Naive B cell (primary cell): ENCODE results near the gene PHACTR1. TPM values are rescaled to one million over a fixed set of nuclear protein-coding genes. Genes with fewer than 3 reads are reported as not detected.
"Not testable (repeated sequence)": the region's sequence is repeated elsewhere in the genome, so short reads cannot be mapped to it uniquely, and the experiment has no call there.

ENCODE experiments used
- ATAC-seq, 2 donors: fragments of 150-1000 bp; cut with Tn5 transposase; 2 replicates each; pipeline ENCODE4 v1.10.0; 2021; ENCODE audit warnings: low read depth in 2 of 2, mild to moderate bottlenecking in 2 of 2, moderate library complexity in 2 of 2
- DNase-seq: peaks from one replicate; pipeline ENCODE4 v3.0.0; 2022
- H3K27ac Mint-ChIP-seq, 6 donors: one replicate each; pipeline ENCODE4 v1.8.0; 2020 to 2022; ENCODE audit warnings: mild to moderate bottlenecking in 6 of 6, mixed read lengths in 6 of 6, moderate library complexity in 5 of 6, inconsistent platforms in 2 of 6
- H3K27me3 Mint-ChIP-seq, 3 donors: one replicate each; pipeline ENCODE4 v1.8.0; 2021 to 2022; ENCODE audit warnings: mixed read lengths in 3 of 3, mild to moderate bottlenecking in 1 of 3
- H3K36me3 Mint-ChIP-seq, 2 donors: one replicate each; pipeline ENCODE4 v1.8.0; 2020 to 2022; ENCODE audit warnings: mixed read lengths in 2 of 2, inconsistent platforms in 1 of 2, mild to moderate bottlenecking in 1 of 2
- H3K4me1 Mint-ChIP-seq, 3 donors: one replicate each; pipeline ENCODE4 v1.8.0; 2020 to 2022; ENCODE audit warnings: mixed read lengths in 3 of 3, inconsistent platforms in 1 of 3, mild to moderate bottlenecking in 1 of 3, moderate library complexity in 1 of 3
- H3K4me3 Mint-ChIP-seq, 8 donors: one replicate each; pipeline ENCODE4 v1.8.0; 2020 to 2022; ENCODE audit warnings: mild to moderate bottlenecking in 8 of 8, mixed read lengths in 8 of 8, moderate library complexity in 8 of 8, inconsistent platforms in 2 of 8
- H3K9me3 Mint-ChIP-seq, 7 donors: one replicate each; pipeline ENCODE4 v1.8.0; 2020 to 2022; ENCODE audit warnings: mixed read lengths in 7 of 7, mild to moderate bottlenecking in 5 of 7, inconsistent platforms in 2 of 7, moderate library complexity in 1 of 7
- polyA plus RNA-seq, 6 donors: library from polyadenylated mRNA; unstranded; fragments of 300-500 nt; fragmentation: Illumina TruSeq; gene quantifications; one replicate each; pipeline ENCODE4 v1.2.3, GENCODE V29; 2021; ENCODE audit warnings: low read depth in 6 of 6

PHACTR1 gene
- polyA plus RNA-seq, 6 donors from 2014 or later = 61.4 to 110 (median 75.1) TPM

DNA sequence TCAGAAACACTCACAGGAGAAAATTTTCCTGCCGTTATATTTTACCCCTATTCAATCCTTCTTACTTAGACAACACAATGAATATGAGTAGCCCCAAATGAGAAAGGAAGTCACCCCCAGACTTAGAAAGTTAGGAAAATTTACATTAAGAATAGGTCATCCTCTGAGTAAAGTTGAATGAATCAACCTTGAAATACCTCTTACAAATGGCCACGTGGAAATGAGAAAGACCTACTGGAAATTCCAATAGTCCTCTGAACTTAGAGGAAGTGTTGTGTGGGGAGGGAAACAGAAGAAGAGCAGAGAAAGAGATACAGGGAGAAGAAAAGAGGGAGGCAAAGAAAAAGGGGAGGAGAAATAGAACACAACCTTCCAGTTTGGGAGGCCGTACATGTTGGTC is 43.7 kb downstream of the PHACTR1 start:
- peaks cover 0 to 13% (median 3%) of the 10 kb centered on the region in 7 donors for H3K9me3 Mint-ChIP-seq
- no peak overlapping the region for H3K4me3 Mint-ChIP-seq
- ATAC-seq (no peak), DNase-seq (no peak)
- H3K36me3 Mint-ChIP-seq = peaks cover 0 to 5% of the 10 kb centered on the region in 2 donors
- peaks cover 22 to 31% (median 25%) of the 10 kb centered on the region in 3 donors for H3K27me3 Mint-ChIP-seq
- H3K27ac Mint-ChIP-seq = peak overlapping the region in 1 of 6 donors; percentile 1
- H3K4me1 Mint-ChIP-seq = no peaks in the 10 kb centered on the region

DNA sequence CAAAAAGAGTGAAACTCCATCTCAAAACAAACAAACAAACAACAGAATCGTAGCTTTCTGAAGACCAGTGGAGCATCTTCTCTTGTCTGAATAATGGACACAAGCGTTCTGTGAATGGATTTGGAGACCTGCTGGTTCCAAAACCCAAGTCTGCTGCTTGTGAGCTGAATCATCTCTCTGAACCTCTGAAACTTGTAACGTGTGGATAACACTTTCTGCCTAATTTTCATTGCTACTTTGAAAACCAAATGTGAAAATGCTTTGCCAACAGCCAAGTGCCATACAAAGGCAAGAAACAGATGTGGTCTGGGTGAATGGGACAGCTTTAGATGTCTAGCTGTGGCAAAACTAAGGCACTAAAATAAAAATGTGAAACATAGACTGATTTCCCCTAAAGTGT is 44.3 kb downstream of the PHACTR1 start:
- no peak for ATAC-seq
- no peak for DNase-seq
- H3K4me1 Mint-ChIP-seq = no peaks in the 10 kb centered on the region
- H3K27me3 Mint-ChIP-seq = peaks cover 22 to 31% (median 25%) of the 10 kb centered on the region in 3 donors
- no peak overlapping the region for H3K4me3 Mint-ChIP-seq
- peaks cover 0 to 5% of the 10 kb centered on the region in 2 donors for H3K36me3 Mint-ChIP-seq
- no peak overlapping the region for H3K27ac Mint-ChIP-seq
- peaks cover 0 to 13% (median 3%) of the 10 kb centered on the region in 7 donors for H3K9me3 Mint-ChIP-seq

DNA sequence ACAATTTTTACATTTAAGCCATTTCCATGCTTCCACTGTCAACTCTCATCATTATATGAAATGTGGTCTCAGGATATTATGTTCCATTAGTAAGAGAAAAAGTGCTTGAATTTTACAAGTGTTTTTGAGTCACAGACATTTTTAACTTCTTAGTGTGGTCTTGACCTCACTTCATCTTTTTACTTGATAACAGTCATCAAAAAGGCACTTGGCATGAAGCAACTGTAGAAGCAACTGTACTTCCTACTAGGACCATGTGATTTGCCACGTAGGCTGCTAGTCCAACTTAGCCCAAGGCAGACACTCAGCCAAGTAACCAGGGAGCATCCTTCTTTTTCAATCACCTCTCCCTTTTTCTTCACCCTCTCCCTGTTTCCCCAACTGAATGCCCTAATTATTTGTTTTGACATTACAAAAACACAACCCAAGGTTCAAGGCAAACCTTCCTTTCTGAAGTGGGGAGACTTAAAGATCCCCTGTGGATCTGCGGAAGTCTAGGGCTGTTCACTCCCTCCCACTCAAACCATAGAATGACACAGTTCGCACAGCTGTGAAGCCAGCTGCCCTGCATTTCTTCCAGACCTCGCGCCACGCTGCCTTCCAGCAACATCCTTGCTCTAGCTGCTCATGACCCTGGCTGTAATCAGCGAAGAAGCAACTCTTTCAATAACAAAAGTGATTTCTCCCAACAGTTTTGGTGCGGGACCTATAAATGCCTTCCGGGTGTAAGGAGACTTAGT is 45.0 kb downstream of the PHACTR1 start:
- H3K36me3 Mint-ChIP-seq = peaks cover 0 to 5% of the 10 kb centered on the region in 2 donors
- no peak overlapping the region for H3K27ac Mint-ChIP-seq
- ATAC-seq (no peak), DNase-seq (no peak)
- no peaks in the 10 kb centered on the region for H3K4me1 Mint-ChIP-seq
- H3K9me3 Mint-ChIP-seq = peaks cover 0 to 13% (median 3%) of the 10 kb centered on the region in 7 donors
- no peak overlapping the region for H3K4me3 Mint-ChIP-seq
- peaks cover 19 to 30% (median 25%) of the 10 kb centered on the region in 3 donors for H3K27me3 Mint-ChIP-seq

DNA sequence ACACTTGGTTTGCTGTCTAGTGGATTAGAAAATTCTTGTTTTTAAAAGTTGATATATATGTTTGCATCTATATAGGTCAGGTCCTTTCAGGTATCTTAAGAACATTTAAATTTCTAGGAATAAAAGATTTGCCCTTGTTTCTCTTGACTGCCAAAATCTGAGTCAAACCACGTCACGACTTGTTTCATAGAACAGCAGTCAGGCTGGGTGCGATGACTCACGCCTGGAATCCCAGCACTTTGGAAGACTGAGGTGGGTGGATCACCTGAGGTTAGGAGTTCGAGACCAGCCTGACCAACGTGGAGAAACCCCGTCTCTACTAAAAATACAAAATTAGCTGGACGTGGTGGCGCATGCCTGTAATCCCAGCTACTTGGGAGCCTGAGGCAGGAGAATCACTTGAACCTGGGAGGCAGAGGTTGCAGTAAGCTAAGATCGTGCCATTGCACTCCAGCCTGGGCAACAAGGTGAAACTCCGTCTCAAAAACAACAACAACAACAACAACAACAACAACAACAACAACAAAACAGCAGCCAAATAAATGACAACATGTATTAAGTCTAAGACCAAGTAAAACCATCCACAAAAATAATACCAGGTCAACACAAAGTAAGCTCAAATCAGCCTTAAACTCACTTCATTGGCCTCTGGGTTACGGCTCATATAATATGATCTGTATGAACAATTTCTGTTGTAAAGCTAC is 46.3 kb downstream of the PHACTR1 start:
- ATAC-seq, H3K9me3 Mint-ChIP-seq, H3K4me3 Mint-ChIP-seq, H3K4me1 Mint-ChIP-seq, DNase-seq, H3K36me3 Mint-ChIP-seq, H3K27ac Mint-ChIP-seq: not testable (repeated sequence)
- peaks cover 9 to 17% (median 13%) of the 10 kb centered on the region in 3 donors for H3K27me3 Mint-ChIP-seq

DNA sequence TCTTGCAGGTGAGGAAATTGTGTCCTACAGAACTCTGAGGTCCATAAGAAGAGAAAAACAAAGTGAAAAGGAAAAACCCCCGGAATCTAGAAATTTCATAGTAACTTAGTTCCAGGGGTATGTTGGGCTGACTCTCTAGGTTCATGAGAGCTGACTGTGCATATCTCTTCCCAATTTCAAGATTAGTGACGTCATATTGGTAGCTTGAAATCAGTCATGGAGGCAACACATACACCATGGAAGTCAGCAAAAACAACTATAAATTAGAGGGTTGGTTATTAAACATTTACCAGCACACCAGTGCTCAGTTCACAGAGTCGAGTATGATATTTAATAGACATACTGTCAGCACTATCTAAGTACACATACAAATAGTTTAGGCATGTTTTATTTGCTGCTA is 49.8 kb downstream of the PHACTR1 start:
- no peaks in the 10 kb centered on the region for H3K4me1 Mint-ChIP-seq
- ATAC-seq (no peak), DNase-seq (no peak)
- peaks cover 11 to 24% (median 18%) of the 10 kb centered on the region in 3 donors for H3K27me3 Mint-ChIP-seq
- H3K36me3 Mint-ChIP-seq = no peaks in the 10 kb centered on the region
- no peak overlapping the region for H3K27ac Mint-ChIP-seq
- H3K9me3 Mint-ChIP-seq = no peaks in the 10 kb centered on the region
- no peak overlapping the region for H3K4me3 Mint-ChIP-seq

DNA sequence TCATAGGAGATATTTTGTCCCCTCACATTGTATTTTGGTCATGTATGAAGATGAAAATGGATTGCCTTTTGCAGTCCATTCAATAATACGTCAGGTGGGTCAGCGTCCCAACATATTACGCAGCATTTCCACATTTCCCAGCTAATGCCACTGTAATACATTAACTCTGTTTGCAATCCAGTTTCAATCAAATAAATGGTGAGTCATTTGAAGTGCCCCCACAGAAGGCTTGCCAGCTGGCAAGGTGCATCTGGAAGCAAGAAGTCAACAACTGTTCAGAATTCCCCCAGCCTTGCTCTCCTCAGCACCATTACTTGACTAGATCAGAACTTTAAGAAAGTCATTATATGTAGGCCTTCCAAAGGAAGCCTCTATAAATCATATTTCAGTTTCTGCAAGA is 50.4 kb downstream of the PHACTR1 start:
- H3K36me3 Mint-ChIP-seq = no peaks in the 10 kb centered on the region
- DNase-seq (no peak), ATAC-seq (no peak)
- H3K4me1 Mint-ChIP-seq = no peaks in the 10 kb centered on the region
- H3K27ac Mint-ChIP-seq = no peak overlapping the region
- peaks cover 0 to 1% (median 0%) of the 10 kb centered on the region in 7 donors for H3K9me3 Mint-ChIP-seq
- H3K27me3 Mint-ChIP-seq = peaks cover 11 to 30% (median 20%) of the 10 kb centered on the region in 3 donors
- H3K4me3 Mint-ChIP-seq = no peak overlapping the region

DNA sequence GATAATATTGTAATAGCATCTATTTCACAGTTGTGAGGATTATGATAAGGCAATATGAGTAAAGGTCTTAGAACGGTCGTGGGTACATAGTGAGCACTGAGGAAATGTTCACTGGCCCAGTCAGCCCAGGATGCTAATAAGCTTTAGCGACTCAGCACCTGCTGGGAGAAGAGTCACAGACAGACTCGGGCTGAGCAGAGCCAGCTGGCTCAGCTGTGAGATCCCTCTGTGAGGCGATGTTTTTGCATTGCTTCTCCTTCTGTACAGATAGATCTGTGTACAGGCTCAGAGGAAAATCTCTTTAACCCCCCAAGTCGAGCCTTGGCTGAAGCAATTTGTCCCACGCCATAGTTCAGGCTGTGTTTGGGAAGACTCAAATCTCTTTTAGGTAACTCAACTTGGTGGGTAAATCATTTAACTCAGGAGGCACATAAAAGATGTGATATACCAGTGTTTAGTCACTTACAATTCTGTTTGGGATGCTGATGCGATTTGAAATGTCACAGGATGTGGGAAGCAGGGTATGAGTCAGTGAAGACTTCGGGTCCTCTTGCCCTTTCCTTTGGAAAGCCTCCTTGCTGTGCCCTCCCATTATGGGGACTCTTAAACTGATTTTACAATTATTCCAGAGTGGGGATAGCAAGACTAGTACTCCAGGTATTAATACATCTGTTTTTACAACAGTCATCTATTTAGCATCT is 53.1 kb downstream of the PHACTR1 start:
- H3K4me3 Mint-ChIP-seq = no peak overlapping the region
- DNase-seq (no peak), ATAC-seq (no peak)
- no peaks in the 10 kb centered on the region for H3K4me1 Mint-ChIP-seq
- no peaks in the 10 kb centered on the region for H3K36me3 Mint-ChIP-seq
- peaks cover 0 to 1% (median 0%) of the 10 kb centered on the region in 7 donors for H3K9me3 Mint-ChIP-seq
- H3K27ac Mint-ChIP-seq = no peak overlapping the region
- H3K27me3 Mint-ChIP-seq = peaks cover 12 to 34% (median 31%) of the 10 kb centered on the region in 3 donors

DNA sequence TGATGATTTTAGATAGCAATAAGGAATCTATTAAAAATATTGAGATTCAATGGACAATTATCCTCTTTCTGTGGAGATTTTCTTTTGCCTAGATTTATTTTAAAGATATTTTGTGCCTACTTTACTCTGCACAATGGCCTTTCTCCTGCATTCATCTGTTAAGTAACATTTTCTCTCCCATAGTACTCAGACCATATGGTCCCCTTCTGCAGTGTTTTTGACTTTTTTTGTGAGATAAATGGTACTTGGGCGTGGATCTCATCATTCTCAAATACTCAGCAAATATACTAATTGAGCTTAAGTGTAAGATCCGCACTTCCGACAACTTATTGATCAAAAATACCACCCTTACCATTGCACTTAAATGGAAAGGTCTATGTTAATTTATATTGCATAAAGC is 55.8 kb downstream of the PHACTR1 start:
- no peak overlapping the region for H3K4me3 Mint-ChIP-seq
- no peaks in the 10 kb centered on the region for H3K4me1 Mint-ChIP-seq
- peaks cover 12 to 35% (median 32%) of the 10 kb centered on the region in 3 donors for H3K27me3 Mint-ChIP-seq
- no peak for DNase-seq
- H3K36me3 Mint-ChIP-seq = no peaks in the 10 kb centered on the region
- H3K27ac Mint-ChIP-seq = no peak overlapping the region
- ATAC-seq = no peak
- H3K9me3 Mint-ChIP-seq = peaks cover 0 to 1% (median 0%) of the 10 kb centered on the region in 7 donors

DNA sequence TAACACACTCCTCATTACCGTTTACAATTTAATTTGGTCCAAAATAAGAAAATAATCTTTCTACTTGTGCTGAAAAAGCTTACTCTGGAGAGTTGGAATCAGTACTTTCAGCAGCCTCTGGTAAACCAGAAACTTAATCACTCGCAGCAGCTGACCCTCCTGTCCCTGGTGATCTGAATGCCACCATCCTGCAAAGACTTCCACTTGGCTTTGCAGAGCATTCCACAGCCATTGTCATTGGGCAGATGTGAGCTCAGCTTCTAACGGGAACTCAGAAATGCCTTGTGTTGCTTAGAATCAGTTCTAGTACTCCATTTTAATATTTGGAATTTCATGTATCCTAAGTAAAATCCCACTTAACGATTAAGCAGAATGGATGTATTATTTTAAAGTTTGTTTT is 59.7 kb downstream of the PHACTR1 start:
- Mint-ChIP-seq H3K27ac (no peak overlapping the region), H3K4me3 (no peak overlapping the region), H3K9me3 (peaks cover 0 to 1% (median 0%) of the 10 kb centered on the region in 7 donors), H3K27me3 (peaks cover 15 to 29% (median 26%) of the 10 kb centered on the region in 3 donors), H3K4me1 (no peaks in the 10 kb centered on the region), H3K36me3 (no peaks in the 10 kb centered on the region)
- ATAC-seq (no peak), DNase-seq (no peak)

DNA sequence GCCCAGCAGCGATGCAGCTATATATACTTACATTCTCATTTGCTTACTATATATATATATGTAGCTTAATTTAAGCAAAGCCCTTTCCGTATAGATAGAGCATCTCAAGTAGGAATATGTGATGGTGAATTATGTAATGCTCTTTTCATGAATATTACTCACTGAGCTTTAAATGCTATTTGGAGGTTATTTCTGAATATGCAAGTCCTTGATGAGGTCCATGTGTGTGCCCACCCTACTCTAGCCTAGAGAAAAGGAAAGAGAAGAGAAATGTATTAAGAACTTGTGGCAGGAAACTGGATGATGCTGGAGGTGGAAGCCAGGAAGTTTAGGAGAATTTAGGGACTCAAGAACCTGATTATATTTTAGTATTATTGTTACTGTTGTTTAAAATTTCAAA is 63.2 kb downstream of the PHACTR1 start:
- Mint-ChIP-seq H3K27ac (no peak overlapping the region), H3K27me3 (peaks cover 9 to 23% (median 12%) of the 10 kb centered on the region in 3 donors), H3K36me3 (no peaks in the 10 kb centered on the region), H3K9me3 (no peaks in the 10 kb centered on the region), H3K4me3 (no peak overlapping the region), H3K4me1 (no peaks in the 10 kb centered on the region)
- DNase-seq (no peak), ATAC-seq (no peak)

DNA sequence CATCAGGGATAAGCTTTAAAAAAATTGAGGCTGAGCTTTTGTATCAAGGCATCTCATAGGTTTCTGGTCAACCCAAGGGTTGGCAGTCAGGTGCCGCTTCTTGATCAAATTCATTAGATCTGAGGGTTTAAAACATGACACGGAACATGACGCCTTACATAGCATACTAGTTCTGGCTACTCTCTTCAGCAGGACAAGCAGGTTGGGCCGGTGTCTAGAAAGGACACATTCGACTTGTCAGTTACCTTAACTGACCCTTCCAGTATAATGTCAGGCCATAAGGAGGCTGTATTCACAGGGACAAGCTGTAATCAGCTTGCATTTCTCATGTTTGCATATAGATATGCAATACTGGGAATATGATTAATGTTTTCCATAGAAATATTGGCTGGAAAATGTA is 65.6 kb downstream of the PHACTR1 start:
- Mint-ChIP-seq H3K4me3 (no peak overlapping the region), H3K27me3 (peaks cover 9 to 18% (median 11%) of the 10 kb centered on the region in 3 donors), H3K9me3 (no peaks in the 10 kb centered on the region), H3K4me1 (no peaks in the 10 kb centered on the region), H3K27ac (no peak overlapping the region), H3K36me3 (no peaks in the 10 kb centered on the region)
- ATAC-seq = no peak
- DNase-seq = no peak

DNA sequence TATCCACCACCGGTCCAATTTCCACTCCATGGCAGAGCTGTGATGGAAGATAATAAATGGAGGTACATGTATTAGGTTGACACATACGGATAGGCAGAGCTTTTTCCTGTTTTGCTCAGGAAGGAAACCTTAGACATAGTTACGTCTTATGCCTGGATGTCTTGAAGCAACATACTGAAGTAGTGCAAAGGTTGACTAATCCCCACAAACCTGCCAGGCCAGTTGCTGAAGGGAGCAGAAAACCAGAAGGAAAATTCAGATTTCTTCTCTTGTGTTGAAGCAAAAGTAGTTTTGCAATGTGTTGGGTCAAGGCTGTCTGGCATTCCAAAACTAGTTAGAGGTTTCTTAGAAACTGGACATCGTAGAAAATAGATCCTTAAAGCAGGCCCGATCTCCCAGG is 68.7 kb downstream of the PHACTR1 start:
- peaks cover 10 to 25% (median 22%) of the 10 kb centered on the region in 3 donors for H3K27me3 Mint-ChIP-seq
- H3K4me1 Mint-ChIP-seq = no peaks in the 10 kb centered on the region
- H3K4me3 Mint-ChIP-seq = no peak overlapping the region
- DNase-seq = no peak
- H3K36me3 Mint-ChIP-seq = no peaks in the 10 kb centered on the region
- no peak for ATAC-seq
- H3K27ac Mint-ChIP-seq = no peak overlapping the region
- no peaks in the 10 kb centered on the region for H3K9me3 Mint-ChIP-seq

DNA sequence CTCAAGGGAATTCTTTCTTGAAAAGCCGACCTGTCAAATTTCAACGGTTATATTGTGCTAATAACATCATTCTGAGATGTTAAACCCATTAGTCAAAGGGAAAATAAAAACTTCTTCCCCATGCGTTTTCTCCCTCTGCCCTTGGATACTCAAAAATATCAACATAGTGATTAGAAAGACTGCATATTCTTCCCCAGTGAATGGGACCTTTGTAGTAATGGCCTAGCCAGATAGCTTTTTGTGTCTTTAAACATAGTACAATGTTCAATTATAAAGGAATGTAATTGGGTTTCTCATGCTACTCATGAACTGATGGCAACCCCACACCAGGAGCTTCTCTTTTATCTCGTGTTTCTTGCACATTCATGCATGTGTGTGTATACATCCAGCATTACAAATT is 69.4 kb downstream of the PHACTR1 start:
- no peaks in the 10 kb centered on the region for H3K36me3 Mint-ChIP-seq
- peaks cover 10 to 28% (median 26%) of the 10 kb centered on the region in 3 donors for H3K27me3 Mint-ChIP-seq
- H3K4me3 Mint-ChIP-seq = no peak overlapping the region
- H3K4me1 Mint-ChIP-seq = no peaks in the 10 kb centered on the region
- ATAC-seq (no peak), DNase-seq (no peak)
- H3K9me3 Mint-ChIP-seq = no peaks in the 10 kb centered on the region
- H3K27ac Mint-ChIP-seq = no peak overlapping the region
